GM19467 (cell line): ENCODE data around the gene SERPINA4.

Experiments used
- ATAC-seq: cut with Tn5 transposase; IDR thresholded peaks from one replicate; pipeline ENCODE4 v1.9.1; 2021; ENCODE audit warnings: mild to moderate bottlenecking, moderate library complexity; ENCODE audit not compliant: unreplicated experiment

Gene SERPINA4

GRCh38 chr14:94613720-94614644 is 52.7 kb downstream of the SERPINA4 start:
- ATAC-seq: no peak

DNA sequence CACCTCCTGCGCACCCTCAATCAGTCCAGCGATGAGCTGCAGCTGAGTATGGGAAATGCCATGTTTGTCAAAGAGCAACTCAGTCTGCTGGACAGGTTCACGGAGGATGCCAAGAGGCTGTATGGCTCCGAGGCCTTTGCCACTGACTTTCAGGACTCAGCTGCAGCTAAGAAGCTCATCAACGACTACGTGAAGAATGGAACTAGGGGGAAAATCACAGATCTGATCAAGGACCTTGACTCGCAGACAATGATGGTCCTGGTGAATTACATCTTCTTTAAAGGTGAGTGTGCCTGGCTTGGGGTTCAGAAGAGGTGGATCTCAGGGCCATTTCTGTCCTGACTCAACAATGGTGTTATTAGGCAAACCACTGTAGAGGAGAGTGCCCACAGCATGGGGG is 53.6 kb downstream of the SERPINA4 start:
- no peak for ATAC-seq

GRCh38 chr14:94615254-94615653 is 54.0 kb downstream of the SERPINA4 start:
- ATAC-seq: no peak

- ATAC-seq: no peak
Measured at GRCh38 chr14:94615823-94616570, 54.8 kb downstream of the SERPINA4 start.

GRCh38 chr14:94617366-94617941 is 56.2 kb downstream of the SERPINA4 start:
- ATAC-seq: no peak

DNA sequence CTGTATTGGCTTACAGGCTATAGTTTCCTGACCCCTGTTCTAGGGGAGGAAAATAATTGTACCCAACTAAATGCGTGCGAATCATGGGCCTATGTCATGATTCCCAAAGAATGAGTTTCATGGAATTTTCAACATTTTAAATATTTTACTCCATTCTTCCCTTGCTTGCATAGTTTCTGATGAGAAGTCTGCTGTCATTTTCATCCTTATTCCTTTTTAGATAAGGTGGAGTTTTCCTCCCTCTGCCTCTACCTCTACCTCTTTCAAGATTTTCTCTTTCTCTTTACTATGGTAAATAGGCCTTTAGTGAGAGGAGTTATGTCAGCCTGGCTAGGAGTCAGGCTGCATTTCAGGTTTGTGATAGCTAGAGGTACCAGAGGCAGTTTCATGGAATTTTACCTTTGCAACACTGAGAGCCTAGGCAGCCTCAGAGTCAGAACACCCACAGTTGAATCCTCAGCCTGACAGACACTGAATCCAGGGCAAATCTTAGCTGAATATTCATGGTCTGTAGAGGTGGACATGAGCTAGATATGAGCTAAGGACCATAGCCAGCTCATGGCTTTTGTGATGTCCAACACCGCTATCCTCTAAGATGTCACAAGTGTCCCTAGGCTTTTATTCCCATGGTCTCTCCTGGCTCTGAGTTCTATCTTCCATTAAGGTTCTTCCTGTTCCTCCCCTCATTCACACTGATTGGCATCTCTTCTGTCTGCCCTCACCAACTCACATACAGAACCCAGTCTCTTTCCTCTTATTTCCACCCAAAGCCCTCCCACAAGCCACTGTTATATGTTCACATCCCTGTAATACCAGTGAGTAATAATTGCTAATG is 57.0 kb downstream of the SERPINA4 start:
- ATAC-seq: no peak

- no peak for ATAC-seq
Measured at GRCh38 chr14:94619297-94619696, 58.1 kb downstream of the SERPINA4 start.
